ENCODE results near the gene COQ10A. TPM values are rescaled to one million over a fixed set of nuclear protein-coding genes. Genes with fewer than 3 reads are reported as not detected.

Gene COQ10A
- total and polyA plus RNA-seq, 2 donors from 2014 or later = 14.5 to 30.0 TPM

DNA sequence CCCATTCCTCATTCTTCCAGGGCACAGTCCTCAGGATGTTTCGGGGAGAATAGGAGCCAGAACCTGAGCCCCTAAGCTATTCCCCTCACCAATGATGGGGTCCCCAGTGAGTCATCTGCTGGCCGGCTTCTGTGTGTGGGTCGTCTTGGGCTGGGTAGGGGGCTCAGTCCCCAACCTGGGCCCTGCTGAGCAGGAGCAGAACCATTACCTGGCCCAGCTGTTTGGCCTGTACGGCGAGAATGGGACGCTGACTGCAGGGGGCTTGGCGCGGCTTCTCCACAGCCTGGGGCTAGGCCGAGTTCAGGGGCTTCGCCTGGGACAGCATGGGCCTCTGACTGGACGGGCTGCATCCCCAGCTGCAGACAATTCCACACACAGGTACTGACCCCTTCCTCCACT is 35.6 kb upstream of the COQ10A start:
- TF ChIP-seq, protein P1, sequence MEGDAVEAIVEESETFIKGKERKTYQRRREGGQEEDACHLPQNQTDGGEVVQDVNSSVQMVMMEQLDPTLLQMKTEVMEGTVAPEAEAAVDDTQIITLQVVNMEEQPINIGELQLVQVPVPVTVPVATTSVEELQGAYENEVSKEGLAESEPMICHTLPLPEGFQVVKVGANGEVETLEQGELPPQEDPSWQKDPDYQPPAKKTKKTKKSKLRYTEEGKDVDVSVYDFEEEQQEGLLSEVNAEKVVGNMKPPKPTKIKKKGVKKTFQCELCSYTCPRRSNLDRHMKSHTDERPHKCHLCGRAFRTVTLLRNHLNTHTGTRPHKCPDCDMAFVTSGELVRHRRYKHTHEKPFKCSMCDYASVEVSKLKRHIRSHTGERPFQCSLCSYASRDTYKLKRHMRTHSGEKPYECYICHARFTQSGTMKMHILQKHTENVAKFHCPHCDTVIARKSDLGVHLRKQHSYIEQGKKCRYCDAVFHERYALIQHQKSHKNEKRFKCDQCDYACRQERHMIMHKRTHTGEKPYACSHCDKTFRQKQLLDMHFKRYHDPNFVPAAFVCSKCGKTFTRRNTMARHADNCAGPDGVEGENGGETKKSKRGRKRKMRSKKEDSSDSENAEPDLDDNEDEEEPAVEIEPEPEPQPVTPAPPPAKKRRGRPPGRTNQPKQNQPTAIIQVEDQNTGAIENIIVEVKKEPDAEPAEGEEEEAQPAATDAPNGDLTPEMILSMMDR (IDR thresholded peaks at IDR 0.05; ENCODE audit: borderline replicate concordance, extremely low read depth, insufficient read depth) = no peak
- H3K9ac ChIP-seq (ENCODE audit: low read length in 3 of 3) = peak overlapping the region in 1 of 3 donors; percentile 30
- H3K4me1 ChIP-seq (ENCODE audit: control insufficient read depth in 2 of 3, insufficient read depth in 2 of 3, low read depth in 1 of 3, low read length in 3 of 3) = peaks cover 0 to 4% (median 0%) of the 10 kb centered on the region in 3 donors
- no peaks in the 10 kb centered on the region for H3K27me3 ChIP-seq (ENCODE audit: control insufficient read depth, insufficient read depth, low read length)
- DNase-seq (no peak), FAIRE-seq (no peak)
- intact Hi-C loops (cut with DNase I) = no loop called here
- peak overlapping the region in 2 of 3 donors; percentile 64 to 68 for H3K4me3 ChIP-seq (ENCODE audit: low read length in 3 of 3)
- H3K9me3 ChIP-seq (ENCODE audit: control insufficient read depth in 2 of 3, insufficient read depth in 1 of 3, low read length in 3 of 3) = no peaks in the 10 kb centered on the region
- peaks cover 0 to 3% (median 0%) of the 10 kb centered on the region in 3 donors for H3K36me3 ChIP-seq (ENCODE audit: control insufficient read depth in 2 of 3, insufficient read depth in 3 of 3, low read length in 3 of 3)
- H3K27ac ChIP-seq (ENCODE audit: low read depth in 2 of 2, low read length in 2 of 2) = peak overlapping the region in 1 of 2 donors; percentile 84

DNA sequence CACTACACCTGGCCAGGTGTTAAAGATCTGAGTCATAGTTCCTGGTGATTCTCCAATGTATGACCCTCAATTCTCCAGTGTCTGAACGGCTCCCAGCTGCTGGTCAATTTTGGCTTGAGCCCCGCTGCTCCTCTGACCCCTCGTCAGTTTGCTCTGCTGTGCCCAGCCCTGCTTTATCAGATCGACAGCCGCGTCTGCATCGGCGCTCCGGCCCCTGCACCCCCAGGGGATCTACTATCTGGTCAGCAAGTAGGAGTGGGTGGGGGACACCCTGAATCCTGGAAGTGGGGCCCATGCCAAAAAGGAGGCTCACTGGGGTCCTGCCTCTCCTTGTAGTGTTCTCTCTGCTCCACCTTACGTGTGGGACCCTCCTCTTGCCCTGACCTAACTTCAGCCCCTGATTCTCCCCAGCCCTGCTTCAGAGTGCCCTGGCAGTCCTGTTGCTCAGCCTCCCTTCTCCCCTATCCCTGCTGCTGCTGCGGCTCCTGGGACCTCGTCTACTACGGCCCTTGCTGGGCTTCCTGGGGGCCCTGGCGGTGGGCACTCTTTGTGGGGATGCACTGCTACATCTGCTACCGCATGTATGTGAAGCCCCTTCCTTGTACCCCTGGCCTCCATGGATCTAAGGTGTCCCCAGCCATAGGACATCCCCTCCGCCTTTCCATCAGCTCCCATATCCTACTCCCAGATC is 31.9 kb upstream of the COQ10A start:
- FAIRE-seq (no peak), DNase-seq (no peak)
- H3K27ac ChIP-seq (ENCODE audit: low read depth in 2 of 2, low read length in 2 of 2) = no peak overlapping the region
- no peaks in the 10 kb centered on the region for H3K9me3 ChIP-seq (ENCODE audit: control insufficient read depth in 2 of 3, insufficient read depth in 1 of 3, low read length in 3 of 3)
- H3K36me3 ChIP-seq (ENCODE audit: control insufficient read depth in 2 of 3, insufficient read depth in 3 of 3, low read length in 3 of 3) = peaks cover 0 to 5% (median under 1%) of the 10 kb centered on the region in 3 donors
- no peak overlapping the region for H3K9ac ChIP-seq (ENCODE audit: low read length in 3 of 3)
- peaks cover 0 to 4% (median 0%) of the 10 kb centered on the region in 3 donors for H3K4me1 ChIP-seq (ENCODE audit: control insufficient read depth in 2 of 3, insufficient read depth in 2 of 3, low read depth in 1 of 3, low read length in 3 of 3)
- TF ChIP-seq, protein P1 (IDR thresholded peaks at IDR 0.05; ENCODE audit: borderline replicate concordance, extremely low read depth, insufficient read depth) = no peak
- no peaks in the 10 kb centered on the region for H3K27me3 ChIP-seq (ENCODE audit: control insufficient read depth, insufficient read depth, low read length)
- no peak overlapping the region for H3K4me3 ChIP-seq (ENCODE audit: low read length in 3 of 3)
- intact Hi-C loops (cut with DNase I) = no loop called here

DNA sequence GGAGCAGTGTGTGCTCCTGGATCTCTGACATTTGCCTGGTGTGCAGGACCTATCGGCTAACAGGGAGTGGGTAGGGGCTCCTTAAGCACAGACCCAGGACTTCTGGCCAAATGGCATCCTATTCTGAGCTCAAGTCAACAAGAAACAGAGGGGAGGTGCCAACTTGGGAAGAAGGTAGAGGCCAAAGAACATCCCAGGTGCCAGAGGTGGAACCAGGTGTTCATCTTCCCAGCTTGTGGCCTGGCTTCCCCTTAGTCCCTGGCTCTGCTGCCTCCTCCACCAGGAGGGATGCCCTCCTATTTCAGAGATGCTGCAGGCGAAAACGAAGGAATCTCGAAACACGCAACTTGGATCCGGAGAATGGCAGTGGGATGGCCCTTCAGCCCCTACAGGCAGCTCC is 30.7 kb upstream of the COQ10A start:
- H3K27me3 ChIP-seq (ENCODE audit: control insufficient read depth, insufficient read depth, low read length) = no peaks in the 10 kb centered on the region
- no peak overlapping the region for H3K4me3 ChIP-seq (ENCODE audit: low read length in 3 of 3)
- FAIRE-seq = no peak
- no peak overlapping the region for H3K27ac ChIP-seq (ENCODE audit: low read depth in 2 of 2, low read length in 2 of 2)
- H3K9ac ChIP-seq (ENCODE audit: low read length in 3 of 3) = no peak overlapping the region
- intact Hi-C loops (cut with DNase I) = no loop called here
- TF ChIP-seq, protein P1 (IDR thresholded peaks at IDR 0.05; ENCODE audit: borderline replicate concordance, extremely low read depth, insufficient read depth) = no peak
- H3K36me3 ChIP-seq (ENCODE audit: control insufficient read depth in 2 of 3, insufficient read depth in 3 of 3, low read length in 3 of 3) = peaks cover 0 to 5% (median 4%) of the 10 kb centered on the region in 3 donors
- H3K4me1 ChIP-seq (ENCODE audit: control insufficient read depth in 2 of 3, insufficient read depth in 2 of 3, low read depth in 1 of 3, low read length in 3 of 3) = no peaks in the 10 kb centered on the region
- no peaks in the 10 kb centered on the region for H3K9me3 ChIP-seq (ENCODE audit: control insufficient read depth in 2 of 3, insufficient read depth in 1 of 3, low read length in 3 of 3)
- no peak for DNase-seq

All from kidney (tissue), 14 donors.